HEK293 (cell line): ENCODE results near the gene TAGLN.

Experiments used
- CTCF ChIA-PET: fragments of 350-600 bp; formaldehyde crosslinking; extraction: SDS; loops from one replicate; lab custom pipeline; 2021; ENCODE audit warnings: antibody characterized with exemption; lab: Yijun Ruan, JAX
- POLR2A ChIA-PET: fragments of 300-600 bp; formaldehyde crosslinking; extraction: SDS; loops from one replicate; lab custom pipeline; 2020; ENCODE audit warnings: antibody characterized with exemption, inconsistent platforms; lab: Yijun Ruan, JAX
- H3K27ac ChIP-seq: fragments of 200-500 bp; sonication (Bioruptor generic); 2 replicates; pipeline ENCODE4 v1.5.1; 2014; ENCODE audit warnings: low read depth, low read length, control low read depth, inconsistent platforms; ENCODE audit errors: extremely low read depth
- H3K36me3 ChIP-seq, 2 experiments: fragments of 200-500 bp in 1 of 2; sonication (Bioruptor generic) in 1 of 2; 1 replicate in 1 of 2; 2 replicates in 1 of 2; pipeline ENCODE4 v1.5.1; 2014 to 2017; ENCODE audit warnings: inconsistent platforms in 2 of 2, low read length in 2 of 2; ENCODE audit not compliant: control insufficient read depth in 2 of 2, insufficient read depth in 1 of 2
- H3K4me1 ChIP-seq: fragments of 200-500 bp; sonication (Bioruptor generic); 2 replicates; pipeline ENCODE4 v1.5.1; 2014; ENCODE audit warnings: mild to moderate bottlenecking, low read length, inconsistent platforms; ENCODE audit not compliant: control insufficient read depth, insufficient read depth
- H3K4me3 ChIP-seq: 2 replicates; pipeline ENCODE4 v1.5.1; 2011; ENCODE audit warnings: low read depth, mild to moderate bottlenecking, control low read depth, low read length, moderate library complexity
- H3K9me3 ChIP-seq: fragments of 200-500 bp; sonication (Bioruptor generic); 2 replicates; pipeline ENCODE4 v1.5.1; 2014; ENCODE audit warnings: low read depth, low read length, inconsistent platforms; ENCODE audit not compliant: control insufficient read depth, insufficient read depth
- KLF10 ChIP-seq: fragments of 450-650 bp; IDR thresholded peaks from 2 replicates; pipeline ENCODE4 v1.5.1; 2018; ENCODE audit warnings: missing biosample characterization, mild to moderate bottlenecking, missing genetic modification characterization
- PBX3 ChIP-seq: sonication (generic); formaldehyde crosslinking; IDR thresholded peaks from 2 replicates; pipeline ENCODE4 v1.8.1; 2022; ENCODE audit warnings: mild to moderate bottlenecking, moderate library complexity, missing genetic modification reagents
- RBAK ChIP-seq: fragments of 450-650 bp; formaldehyde crosslinking; IDR thresholded peaks from 2 replicates; pipeline ENCODE4 v1.5.1; 2016; ENCODE audit warnings: missing biosample characterization, missing genetic modification characterization
- REPIN1 ChIP-seq: fragments of 450-650 bp; formaldehyde crosslinking; IDR thresholded peaks from 2 replicates; pipeline ENCODE4 v1.5.1; 2017; ENCODE audit warnings: missing biosample characterization, missing genetic modification characterization, low read depth
- SP2 ChIP-seq: fragments of 450-650 bp; formaldehyde crosslinking; IDR thresholded peaks from 2 replicates; pipeline ENCODE4 v1.5.1; 2016; ENCODE audit warnings: missing biosample characterization, missing genetic modification characterization
- SP3 ChIP-seq: fragments of 450-650 bp; formaldehyde crosslinking; IDR thresholded peaks from 2 replicates; pipeline ENCODE4 v1.5.1; 2016; ENCODE audit warnings: missing biosample characterization, missing genetic modification characterization
- TSHZ1 ChIP-seq: fragments of 450-650 bp; formaldehyde crosslinking; IDR thresholded peaks from 2 replicates; pipeline ENCODE4 v1.5.1; 2016; ENCODE audit warnings: missing biosample characterization, missing genetic modification characterization, borderline replicate concordance
- ZBTB11 ChIP-seq: fragments of 450-650 bp; formaldehyde crosslinking; conservative IDR thresholded peaks from 2 replicates; pipeline ENCODE4 v1.5.1; 2016; ENCODE audit warnings: low read depth, missing biosample characterization, missing genetic modification characterization
- ZNF132 ChIP-seq: fragments of 450-650 bp; formaldehyde crosslinking; IDR thresholded peaks from 2 replicates; pipeline ENCODE4 v1.5.1; 2017; ENCODE audit warnings: missing biosample characterization, missing genetic modification characterization, borderline replicate concordance
- ZNF202 ChIP-seq: fragments of 450-650 bp; formaldehyde crosslinking; IDR thresholded peaks from 2 replicates; pipeline ENCODE4 v1.5.1; 2016; ENCODE audit warnings: missing biosample characterization, missing genetic modification characterization, borderline replicate concordance
- ZNF23 ChIP-seq: fragments of 450-650 bp; formaldehyde crosslinking; IDR thresholded peaks from 2 replicates; pipeline ENCODE4 v1.5.1; 2016; ENCODE audit warnings: missing biosample characterization, missing genetic modification characterization, borderline replicate concordance
- ZNF341 ChIP-seq: fragments of 450-650 bp; formaldehyde crosslinking; IDR thresholded peaks from 2 replicates; pipeline ENCODE4; 2016; ENCODE audit warnings: low read depth, missing biosample characterization, missing genetic modification characterization
- ZNF394 ChIP-seq: fragments of 450-650 bp; formaldehyde crosslinking; IDR thresholded peaks from 2 replicates; pipeline ENCODE4 v1.5.1; 2016; ENCODE audit warnings: missing biosample characterization, missing genetic modification characterization, mild to moderate bottlenecking, moderate library complexity, borderline replicate concordance
- ZNF404 ChIP-seq: fragments of 450-650 bp; formaldehyde crosslinking; IDR thresholded peaks from 2 replicates; pipeline ENCODE4 v1.5.1; 2017; ENCODE audit warnings: missing biosample characterization, missing genetic modification characterization
- ZNF555 ChIP-seq: fragments of 450-650 bp; formaldehyde crosslinking; conservative IDR thresholded peaks from 2 replicates; pipeline ENCODE4 v1.5.1; 2017; ENCODE audit warnings: missing biosample characterization, mild to moderate bottlenecking, missing genetic modification characterization, inconsistent platforms
- ZNF561 ChIP-seq: fragments of 450-650 bp; IDR thresholded peaks from 2 replicates; pipeline ENCODE4 v1.5.1; 2018; ENCODE audit warnings: missing biosample characterization, missing genetic modification characterization, borderline replicate concordance
- ZNF621 ChIP-seq: fragments of 450-650 bp; formaldehyde crosslinking; IDR thresholded peaks from 2 replicates; pipeline ENCODE4 v1.5.1; 2017; ENCODE audit warnings: missing biosample characterization, missing genetic modification characterization
- ZNF704 ChIP-seq: fragments of 450-650 bp; formaldehyde crosslinking; IDR thresholded peaks from 2 replicates; pipeline ENCODE4 v1.5.1; 2016; ENCODE audit warnings: missing biosample characterization, missing genetic modification characterization
- ZNF707 ChIP-seq: fragments of 450-650 bp; formaldehyde crosslinking; IDR thresholded peaks from 2 replicates; pipeline ENCODE4 v1.5.1; 2016; ENCODE audit warnings: missing biosample characterization, missing genetic modification characterization
- ZNF792 ChIP-seq: fragments of 450-650 bp; formaldehyde crosslinking; IDR thresholded peaks from 2 replicates; pipeline ENCODE4 v1.5.1; 2016; ENCODE audit warnings: missing biosample characterization, missing genetic modification characterization

The TAGLN gene

GRCh38 chr11:117188620-117189081 is 10.5 kb upstream of the TAGLN start:
- Histone ChIP-seq H3K4me1 (no peaks in the 10 kb centered on the region), H3K9me3 (no peaks in the 10 kb centered on the region), H3K27ac (no peak overlapping the region), H3K36me3 (peaks cover 0 to 84% of the 10 kb centered on the region in 2 experiments; a peak in 1 of 3 replicates), H3K4me3 (no peak overlapping the region)
- CTCF ChIA-PET: interaction anchor here (1.1 kb wide), 1 partner anchor 33 kb away, joined by 3 read pairs; no protein-coding TSS in a partner anchor
- POLR2A ChIA-PET: interaction anchor here (0.9 kb wide), 1 partner anchor 8 kb away, joined by 3 read pairs; no protein-coding TSS in a partner anchor
- TF ChIP-seq ZNF707 (no peak), RBAK (tag by site-specific recombination) (no peak), ZNF555 (tag by site-specific recombination) (no peak), KLF10 (tag by site-specific recombination) (no peak), ZNF792 (no peak), REPIN1 (tag by site-specific recombination) (no peak), SP2 (tag by site-specific recombination) (no peak), ZNF561 (tag by site-specific recombination) (no peak), ZNF404 (tag by site-specific recombination) (no peak), ZNF341 (tag by site-specific recombination) (no peak), ZNF132 (tag by site-specific recombination) (no peak), SP3 (tag by site-specific recombination) (no peak)

- peaks cover 0 to 82% of the 10 kb centered on the region in 2 experiments; a peak in 1 of 3 replicates for H3K36me3 ChIP-seq
Measured at GRCh38 chr11:117189191-117189940, 9.8 kb upstream of the TAGLN start.

More at GRCh38 chr11:117189191-117189940, 9.8 kb upstream of the TAGLN start:
- no peak overlapping the region for H3K4me3 ChIP-seq
- CTCF ChIA-PET: interaction anchor here (1.1 kb wide), 1 partner anchor 33 kb away, joined by 3 read pairs; no protein-coding TSS in a partner anchor
- no peaks in the 10 kb centered on the region for H3K9me3 ChIP-seq
- H3K4me1 ChIP-seq: no peaks in the 10 kb centered on the region
- no peak for TF ChIP-seq ZNF704
- no peak for TF ChIP-seq ZNF23
- TF ChIP-seq ZBTB11 (tag by site-specific recombination): no peak
- TF ChIP-seq KLF10 (tag by site-specific recombination): no peak
- no peak for TF ChIP-seq ZNF202 (tag by site-specific recombination)
- TF ChIP-seq PBX3: no peak
- no peak for TF ChIP-seq ZNF394 (tag by site-specific recombination)
- TF ChIP-seq TSHZ1 (tag by site-specific recombination): no peak
- TF ChIP-seq ZNF621 (tag by site-specific recombination): no peak
- POLR2A ChIA-PET: interaction anchor here (0.9 kb wide), 1 partner anchor 9 kb away, joined by 3 read pairs; no protein-coding TSS in a partner anchor
- no peak overlapping the region for H3K27ac ChIP-seq
